IPS-11a (cell line): Measurements from ENCODE around the gene SLIT3.

ENCODE experiments used
- H3K4me3 ChIP-seq: one replicate; pipeline ENCODE4 v1.5.1; 2013; ENCODE audit warnings: low read depth, low read length, control low read depth

Gene SLIT3

DNA sequence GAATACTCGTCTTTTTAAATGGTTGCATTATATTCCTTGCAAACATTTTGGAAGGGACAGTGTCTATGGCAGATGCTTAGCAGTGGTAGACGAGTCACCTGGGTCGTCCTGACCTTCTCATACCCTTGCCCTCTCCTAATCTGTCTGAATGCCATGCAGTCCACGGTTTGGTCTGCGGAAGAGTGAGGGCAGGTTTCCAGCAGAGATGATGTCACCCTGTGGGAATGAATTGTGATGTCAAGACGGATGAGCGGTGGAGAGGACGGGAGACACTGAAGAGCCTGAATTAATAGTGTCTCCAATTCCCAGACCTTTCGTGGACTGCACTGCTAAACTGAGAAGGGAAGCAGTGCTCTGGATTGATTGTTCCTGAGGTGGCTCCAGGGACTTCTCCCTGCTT lies 392.7 kb downstream of the SLIT3 start:
- no peak overlapping the region for H3K4me3 ChIP-seq

DNA sequence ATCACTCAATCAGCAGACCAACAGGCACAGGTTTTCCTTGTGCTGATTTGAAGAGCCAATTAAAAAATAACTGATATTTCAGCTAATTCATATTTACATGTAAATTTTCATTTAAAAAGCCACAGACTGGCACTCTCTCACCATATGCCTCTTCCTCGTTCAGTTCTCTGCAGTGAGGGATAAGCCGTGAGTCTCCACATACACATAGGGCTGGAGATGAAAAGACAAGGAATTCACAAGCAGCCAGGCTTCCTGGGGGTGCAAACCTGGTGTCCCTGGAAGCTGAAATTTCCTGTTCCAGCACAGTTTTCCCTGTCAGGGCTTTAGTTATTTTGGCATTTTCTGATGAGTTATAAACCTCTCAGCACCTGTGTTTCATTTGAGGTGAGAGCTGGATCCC lies 397.9 kb downstream of the SLIT3 start:
- no peak overlapping the region for H3K4me3 ChIP-seq

DNA sequence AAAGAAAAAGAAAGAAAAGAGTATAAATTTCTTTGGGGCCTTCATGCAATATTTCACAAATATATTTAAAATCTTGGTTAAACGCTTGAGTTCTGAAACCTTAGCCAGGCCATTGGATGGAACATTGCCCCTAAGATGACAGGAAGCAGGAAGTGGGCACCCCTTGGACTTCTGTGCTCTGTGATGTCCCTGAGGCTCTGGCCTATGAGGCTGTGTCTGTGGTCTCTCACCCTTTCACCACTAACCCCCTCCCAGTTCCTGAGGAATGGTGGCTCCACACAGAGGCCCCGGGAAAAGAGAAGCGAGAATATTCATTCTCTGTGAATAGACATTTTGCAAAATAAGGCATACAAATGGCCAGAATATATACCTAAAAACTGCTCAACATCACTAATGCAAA lies 401.3 kb downstream of the SLIT3 start:
- no peak overlapping the region for H3K4me3 ChIP-seq

DNA sequence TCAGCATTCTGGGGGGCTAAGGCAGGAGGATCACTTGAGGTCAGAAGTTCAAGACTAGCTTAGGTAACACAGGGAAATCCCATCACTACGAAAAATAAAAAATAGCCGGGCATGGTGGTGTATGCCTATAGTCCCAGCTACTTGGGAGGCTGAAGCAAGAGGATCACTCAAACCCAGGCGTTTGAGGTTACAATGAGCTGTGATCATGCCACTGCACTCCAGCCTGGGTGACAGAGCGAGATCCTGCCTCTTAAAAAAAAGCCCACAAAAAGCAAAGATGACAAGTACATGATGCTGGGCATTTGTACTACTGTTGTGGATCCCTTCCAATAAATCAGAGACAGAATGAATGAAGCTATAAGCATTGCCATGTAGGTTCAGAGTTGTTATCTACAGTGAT lies 401.7 kb downstream of the SLIT3 start:
- no peak overlapping the region for H3K4me3 ChIP-seq

DNA sequence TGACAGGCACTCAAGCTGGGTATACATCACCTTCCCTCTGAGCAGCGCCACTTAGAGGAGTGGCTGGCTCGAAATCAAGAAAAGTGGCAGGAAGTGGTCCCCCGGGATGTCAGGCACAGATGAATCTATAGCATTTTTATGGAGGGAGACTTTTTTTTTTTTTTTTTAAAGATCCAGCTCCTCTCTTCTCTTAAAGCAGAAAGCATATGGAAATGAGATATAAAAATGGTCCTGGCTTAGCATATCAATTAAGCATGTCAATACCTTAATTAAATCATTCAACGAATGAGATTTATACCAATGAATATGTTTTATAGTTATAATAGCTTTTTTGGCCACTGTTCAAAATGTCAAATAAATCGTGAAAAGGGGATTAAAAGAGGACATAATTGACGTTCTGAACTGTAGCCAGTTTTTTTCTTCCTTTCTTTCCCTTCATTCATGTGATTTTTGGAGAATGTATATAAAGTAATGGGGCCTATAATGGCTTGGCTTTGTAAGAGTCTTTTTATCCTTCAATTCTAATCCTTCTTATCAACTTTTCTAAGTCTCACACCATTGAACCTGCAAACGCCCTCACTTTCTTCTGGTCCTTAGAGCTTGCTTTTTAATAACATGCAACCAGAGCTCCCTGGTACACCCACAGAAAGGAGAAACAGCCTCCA lies 402.6 kb downstream of the SLIT3 start:
- H3K4me3 ChIP-seq = no peak overlapping the region

DNA sequence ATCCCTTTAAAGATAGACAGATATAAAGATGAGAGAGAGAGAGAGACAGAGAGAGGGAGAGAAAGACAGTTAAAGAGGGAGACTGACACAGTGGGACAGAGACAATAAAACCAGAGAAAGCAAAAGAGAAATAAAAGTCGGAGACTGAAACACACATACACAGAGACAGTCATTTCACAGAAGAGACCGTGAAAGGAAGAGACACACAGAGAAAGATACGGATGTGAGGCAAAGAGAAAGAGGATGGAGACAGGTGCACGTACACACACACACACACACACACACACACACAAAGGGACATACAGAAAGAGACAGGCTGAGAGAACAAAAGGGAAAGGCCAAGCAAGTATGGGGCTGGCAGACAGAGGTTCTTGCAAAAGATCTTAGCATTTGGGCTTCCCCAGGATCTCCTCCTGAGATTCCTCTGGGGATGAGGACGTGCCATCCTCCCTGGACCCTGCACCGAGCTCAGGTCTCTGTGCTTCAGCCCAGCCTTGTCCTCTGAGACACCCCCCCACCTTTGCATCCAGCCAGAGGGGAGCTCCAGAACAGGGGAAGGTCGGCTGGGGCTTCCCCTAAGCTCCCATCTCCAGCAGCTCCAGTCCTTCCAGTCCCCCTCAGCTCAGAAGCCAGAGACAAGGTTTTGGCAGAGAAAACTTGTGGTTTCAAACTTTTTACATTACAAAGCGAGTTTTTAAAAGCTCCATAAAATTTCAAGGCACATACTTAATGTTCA lies 403.4 kb downstream of the SLIT3 start:
- H3K4me3 ChIP-seq = no peak overlapping the region

DNA sequence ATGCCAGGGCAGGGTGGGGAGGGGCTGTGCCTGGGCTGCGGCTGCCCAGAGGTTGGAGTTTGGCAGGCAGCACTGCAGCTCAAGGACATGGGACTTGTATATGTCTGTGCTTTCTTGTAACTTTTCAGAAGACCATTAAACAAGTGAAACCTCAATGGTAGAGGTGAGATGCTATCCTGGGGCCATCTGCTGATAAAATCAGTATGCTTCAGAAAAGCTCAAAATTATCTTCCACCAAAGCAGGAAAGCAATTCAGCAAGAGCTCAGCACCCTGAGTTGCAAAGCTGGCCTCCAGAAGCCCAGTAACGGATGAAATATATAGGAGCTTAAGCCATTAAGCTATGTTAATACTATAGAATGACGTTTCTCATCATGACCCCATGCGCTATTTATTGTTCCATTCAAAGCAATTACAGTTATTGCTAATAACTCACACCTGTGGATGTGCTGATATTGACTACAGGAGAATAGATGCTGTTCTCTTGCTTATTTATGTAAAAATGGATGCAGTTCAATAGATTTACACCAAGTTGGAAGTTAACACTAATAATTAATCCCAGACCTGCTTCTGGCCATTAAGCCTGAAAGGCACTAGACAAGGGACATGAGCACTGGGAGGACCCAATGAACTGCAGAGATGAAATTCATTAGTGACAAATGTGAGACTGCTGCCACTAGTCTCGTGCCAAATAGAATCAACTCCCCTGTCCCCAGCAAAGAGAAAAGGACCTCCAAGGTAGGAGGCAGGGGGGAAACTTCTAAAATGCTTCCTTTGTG lies 405.5 kb downstream of the SLIT3 start:
- H3K4me3 ChIP-seq = no peak overlapping the region

DNA sequence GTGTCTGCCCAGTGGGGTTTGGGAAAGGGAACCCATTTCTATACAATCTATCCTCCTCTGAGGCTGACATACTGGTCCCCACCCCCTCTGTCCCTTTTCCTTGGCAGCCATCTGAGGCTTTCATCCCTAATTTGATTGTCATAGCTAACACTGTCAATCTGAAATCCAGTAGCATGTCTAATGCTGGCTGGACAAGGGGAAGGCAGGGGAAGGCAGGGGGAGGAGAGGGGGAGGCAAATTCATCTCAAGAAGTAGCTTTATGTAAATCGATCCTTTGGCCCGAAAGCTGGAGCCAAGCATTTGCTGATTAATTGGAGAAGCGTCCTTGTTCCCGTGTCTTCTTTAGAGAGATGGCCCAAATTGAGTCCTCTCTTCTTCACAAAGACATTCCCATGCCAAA lies 407.7 kb downstream of the SLIT3 start:
- no peak overlapping the region for H3K4me3 ChIP-seq

DNA sequence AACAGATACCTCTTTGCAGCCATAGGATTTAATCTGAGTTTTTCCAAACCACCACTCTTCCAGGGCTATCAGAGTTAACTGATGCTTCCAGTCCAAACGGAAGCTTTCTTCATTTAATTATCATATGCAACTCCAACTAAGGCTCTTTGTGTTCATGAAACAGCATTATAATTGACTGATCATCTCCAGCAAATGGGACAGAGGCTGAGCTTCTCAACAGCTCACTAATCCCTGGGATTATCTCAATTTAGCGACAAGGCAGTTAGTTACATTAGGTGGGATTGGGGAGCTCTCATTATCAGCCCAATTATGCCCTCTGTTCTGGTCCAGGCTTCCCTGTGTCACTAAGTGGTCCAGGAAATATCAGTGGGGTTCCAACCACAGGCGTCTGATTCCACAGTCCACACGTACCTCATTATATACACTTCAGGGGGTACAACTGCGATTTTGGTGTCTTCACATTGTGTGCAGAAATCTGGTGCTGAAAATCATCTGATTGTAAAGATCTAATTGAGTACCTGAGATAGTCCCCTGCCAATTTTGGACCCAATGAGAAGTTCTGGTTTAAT lies 408.2 kb downstream of the SLIT3 start:
- H3K4me3 ChIP-seq = no peak overlapping the region

DNA sequence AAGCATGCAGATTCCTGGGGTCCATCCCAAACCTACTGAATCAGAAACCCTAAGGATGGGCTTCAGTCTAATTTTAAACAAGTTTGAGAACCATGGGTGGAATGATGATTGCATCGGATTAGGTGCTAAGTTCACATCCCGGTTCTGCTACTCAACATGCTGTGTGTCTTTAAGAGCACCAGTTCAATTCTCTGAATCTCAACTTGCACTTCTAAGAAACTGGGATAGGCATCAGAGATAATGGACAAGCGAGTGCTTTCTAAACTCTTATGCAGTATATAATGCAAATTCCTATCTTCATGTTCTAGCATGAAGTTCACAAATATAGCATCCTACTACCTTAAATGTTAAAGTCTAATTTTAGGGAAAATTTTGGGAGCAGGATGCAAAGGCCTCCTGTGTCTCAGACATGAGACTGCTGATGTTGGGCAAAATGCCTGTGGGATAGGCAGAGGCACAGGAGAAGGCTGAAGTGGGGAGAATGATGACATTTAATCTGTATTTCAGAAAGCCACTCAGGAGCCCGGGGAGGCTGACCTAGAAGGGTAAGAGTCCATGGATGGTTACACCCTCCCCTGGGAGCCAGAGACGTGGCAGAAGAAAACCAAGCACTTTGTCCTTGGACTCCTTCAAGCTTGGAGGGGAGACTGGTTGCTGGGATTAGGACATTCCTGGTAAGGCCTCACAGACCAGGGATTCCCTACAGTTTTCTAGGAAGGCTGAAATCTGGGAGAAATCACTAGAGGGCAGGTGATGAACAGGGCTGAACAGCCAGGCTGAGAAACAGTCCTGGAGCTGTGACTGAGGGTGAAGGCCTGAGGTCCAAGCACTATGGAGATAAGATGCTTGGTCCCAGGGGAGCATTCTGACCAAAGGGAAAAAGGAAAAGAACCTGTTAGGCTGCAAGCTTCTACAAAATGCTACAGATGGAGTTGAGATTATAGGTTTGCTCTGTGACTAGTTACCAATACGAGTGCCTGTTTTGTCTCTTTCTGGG lies 409.8 kb downstream of the SLIT3 start:
- H3K4me3 ChIP-seq = no peak overlapping the region

DNA sequence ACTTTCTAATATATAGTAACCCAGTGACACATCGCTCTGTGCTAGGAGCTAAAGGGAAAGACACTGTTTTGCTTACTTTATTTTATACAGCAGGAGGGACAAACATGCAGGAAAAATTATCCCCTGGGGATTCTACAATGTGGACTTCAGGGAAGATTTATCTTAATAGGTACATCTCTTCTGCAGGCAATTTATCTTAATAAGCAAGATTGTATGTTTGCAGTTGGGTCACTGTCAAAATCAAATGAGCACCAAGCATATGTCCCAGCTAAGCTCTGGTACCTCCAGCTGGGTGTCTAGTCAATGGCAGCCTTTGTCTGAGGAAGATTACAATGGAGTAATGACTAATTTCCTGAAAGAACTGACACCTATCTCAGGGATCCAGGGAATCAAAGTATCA lies 411.9 kb downstream of the SLIT3 start:
- H3K4me3 ChIP-seq = no peak overlapping the region

DNA sequence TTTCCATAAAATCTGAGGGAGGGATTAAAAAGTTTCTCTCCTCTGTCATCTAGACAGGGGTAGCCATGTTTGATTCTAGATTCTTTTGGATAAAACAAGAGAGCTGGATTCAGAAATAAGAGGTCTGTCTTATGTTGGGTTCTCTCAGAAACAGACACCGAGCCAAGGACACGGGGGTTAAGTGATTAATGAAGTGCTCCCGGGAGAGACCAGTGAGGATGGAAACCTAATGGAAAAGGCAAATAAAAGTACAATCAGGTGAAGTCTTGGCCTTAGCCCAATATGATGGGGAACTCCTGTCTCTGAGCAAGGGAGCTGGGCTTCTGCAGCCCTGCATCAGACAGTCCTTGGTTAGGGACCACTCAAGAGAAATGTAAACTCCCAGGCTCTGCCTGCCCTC lies 413.0 kb downstream of the SLIT3 start:
- no peak overlapping the region for H3K4me3 ChIP-seq

DNA sequence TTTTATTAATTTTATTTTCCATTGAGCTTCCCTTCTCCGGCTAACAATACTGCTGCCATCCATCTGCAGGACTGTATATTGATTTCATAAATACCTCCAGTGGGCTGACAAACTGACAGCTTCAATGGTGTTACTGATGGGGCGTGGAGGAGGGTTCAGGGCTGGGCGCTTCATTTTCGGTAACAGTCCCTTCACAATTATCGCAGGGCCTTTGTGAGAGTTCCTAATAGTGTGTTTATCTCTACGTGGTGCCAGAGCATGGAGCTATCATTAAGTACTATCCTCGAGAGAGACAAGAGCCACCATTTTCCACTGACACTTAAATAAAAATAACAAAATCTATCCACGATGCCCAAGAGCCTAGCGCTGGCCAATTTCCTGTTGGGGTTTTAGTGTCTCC lies 414.8 kb downstream of the SLIT3 start:
- no peak overlapping the region for H3K4me3 ChIP-seq

DNA sequence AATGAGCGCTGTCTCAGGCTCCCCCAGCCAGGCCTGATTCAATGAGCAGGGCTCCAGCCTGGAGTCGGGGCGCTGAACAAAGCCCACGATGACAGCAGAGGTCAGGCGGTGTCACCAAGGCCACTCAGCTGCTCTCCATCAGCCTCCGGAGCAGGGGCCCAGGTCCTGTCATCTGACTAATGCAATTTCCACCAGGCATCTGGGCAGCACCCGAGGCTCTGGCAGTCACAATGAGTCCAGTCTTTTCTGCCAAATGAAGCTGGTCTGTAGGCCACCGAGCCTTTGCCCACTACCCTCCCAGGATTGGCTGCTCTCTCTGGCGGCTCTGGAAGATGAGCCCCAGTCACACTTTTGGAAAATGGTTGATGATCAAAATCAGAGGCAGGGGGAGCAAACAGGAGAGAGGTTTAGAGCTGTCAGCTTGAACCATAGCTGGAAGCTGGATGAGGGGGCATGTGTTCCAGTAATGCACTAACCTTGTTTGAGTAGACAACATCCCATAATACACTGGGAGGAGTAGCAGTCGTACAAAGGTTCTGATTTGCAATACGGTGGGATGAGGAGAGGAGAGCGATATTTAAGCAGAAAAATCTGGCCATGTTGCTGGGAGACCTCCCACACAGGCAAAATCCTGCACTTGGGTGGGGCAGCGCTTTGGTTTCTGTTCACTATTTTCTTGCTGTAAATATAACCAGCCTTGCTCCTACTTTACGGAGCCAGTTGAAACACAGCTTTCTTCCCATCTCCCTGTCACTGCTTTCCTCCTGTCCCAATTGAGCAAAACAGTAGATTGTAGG lies 415.4 kb downstream of the SLIT3 start:
- no peak overlapping the region for H3K4me3 ChIP-seq

DNA sequence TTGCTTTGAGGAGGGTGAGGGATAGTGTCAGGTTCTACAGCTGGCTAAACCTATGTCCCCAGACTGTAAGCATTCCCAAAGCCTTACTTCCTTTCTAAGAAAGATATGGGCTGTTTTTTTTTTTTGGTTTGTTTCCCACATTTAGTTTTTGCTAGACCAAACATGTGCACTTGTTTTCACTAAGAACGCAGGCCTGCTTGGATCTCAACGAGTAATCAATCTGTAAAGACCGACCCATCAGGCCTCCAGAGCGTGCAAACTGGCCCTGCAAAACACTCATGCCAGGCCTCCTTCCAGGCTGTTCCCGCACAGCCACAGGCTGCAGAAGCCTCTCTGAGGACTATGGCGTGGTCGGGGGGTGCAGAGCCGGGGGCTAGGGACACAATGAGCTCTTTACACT lies 416.9 kb downstream of the SLIT3 start:
- H3K4me3 ChIP-seq = no peak overlapping the region

DNA sequence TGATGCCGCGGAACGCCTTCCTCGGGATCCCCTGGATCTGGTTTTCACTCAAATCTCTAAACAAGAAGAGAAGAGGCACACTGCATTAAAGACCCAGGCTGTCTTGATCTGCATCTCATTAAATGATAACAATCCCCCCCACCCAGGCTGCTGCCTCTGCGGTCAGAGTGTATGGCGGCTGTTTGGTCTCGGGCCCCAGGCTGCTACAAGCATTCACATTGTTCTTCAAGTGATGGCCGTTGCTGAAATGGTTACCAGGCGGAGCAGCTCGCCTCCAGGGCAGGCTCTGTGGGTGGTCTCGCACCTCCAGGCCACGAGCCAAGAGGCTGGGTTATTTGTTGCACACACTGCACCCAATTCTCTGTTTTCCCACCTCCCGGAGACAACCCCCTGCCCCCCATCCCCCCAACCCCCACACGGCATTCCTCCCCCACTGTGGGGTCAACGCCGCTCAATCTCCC lies 417.6 kb downstream of the SLIT3 start:
- no peak overlapping the region for H3K4me3 ChIP-seq

DNA sequence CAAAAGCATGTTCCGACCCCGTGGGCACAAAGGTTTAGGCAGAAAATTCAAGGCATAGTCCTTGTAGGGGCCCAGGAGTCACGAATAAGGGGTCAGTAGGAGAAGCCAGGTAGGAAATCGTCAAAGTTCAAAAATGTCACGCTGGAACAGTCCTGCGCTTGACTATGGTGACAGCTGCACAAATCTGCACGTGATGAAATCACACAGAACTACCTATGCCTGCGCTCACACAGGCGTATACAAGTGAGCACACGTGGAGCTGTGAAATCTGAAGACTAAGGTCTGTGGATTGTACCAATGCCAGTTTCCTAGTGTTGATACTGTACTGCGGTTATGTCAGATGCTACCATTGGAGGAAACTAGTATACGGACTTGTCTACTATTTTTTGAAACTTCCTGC lies 418.7 kb downstream of the SLIT3 start:
- H3K4me3 ChIP-seq = no peak overlapping the region

DNA sequence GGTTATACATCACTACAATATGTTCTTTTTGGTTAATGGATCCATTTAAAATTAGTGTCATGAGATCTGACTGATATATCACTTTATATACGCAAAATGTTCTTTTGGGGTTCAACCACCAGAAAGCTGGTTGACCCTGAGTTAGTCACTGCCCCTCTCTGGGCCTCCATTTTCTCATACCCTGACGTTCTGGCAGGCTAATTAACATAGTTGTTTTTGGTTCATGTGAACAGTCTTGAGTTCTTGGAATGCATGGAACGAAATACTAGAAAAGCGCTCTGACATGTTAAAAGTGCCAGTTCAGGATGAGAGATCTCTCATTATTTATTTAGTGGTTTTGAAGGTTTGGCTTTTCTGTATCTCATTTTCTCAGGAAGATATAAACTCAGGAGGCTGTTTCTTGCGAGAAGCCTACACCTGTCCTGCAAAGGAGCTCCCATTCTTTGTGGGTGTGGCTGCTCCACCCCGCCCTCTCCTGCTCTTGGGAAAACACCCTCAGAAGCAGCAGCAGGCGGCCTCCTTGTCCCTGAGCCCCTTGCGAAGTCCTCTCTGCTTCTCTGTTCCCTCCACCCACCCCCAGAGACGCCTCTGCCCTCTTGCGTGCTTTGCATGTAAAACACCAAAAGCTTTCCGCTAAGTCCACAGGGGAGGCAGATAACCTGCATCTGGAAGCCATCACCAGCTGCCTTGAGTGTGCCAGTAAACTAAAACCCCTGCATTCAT lies 419.4 kb downstream of the SLIT3 start:
- H3K4me3 ChIP-seq = no peak overlapping the region

DNA sequence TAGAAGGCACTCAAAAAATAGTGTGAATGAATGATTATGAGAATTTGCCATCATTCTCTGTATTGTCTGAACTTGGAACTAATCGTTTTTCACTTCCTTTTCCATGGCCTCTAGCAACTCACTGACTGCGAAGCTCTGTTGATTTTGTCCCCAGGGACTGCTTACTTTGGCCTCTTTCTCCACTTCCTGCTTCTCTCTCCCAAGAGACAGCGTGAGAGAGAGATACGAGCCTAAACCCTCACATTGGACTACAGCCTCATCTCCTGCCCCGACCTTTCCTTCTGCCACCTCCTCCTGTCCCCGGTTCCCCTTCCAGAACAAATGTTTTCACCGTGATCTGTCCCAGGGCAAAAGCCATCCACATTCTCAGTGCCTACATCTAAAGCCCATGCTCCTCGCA lies 421.0 kb downstream of the SLIT3 start:
- H3K4me3 ChIP-seq = no peak overlapping the region
